ENCODE data around the gene NRL.

GRCh38 chr14:24117179-24117578, 2.4 kb upstream of the NRL start:
- no peak for TF ChIP-seq CTCF (IDR thresholded peaks at IDR 0.05)
- no peak for TF ChIP-seq MAX (CRISPR knock-in tag; IDR thresholded peaks at IDR 0.05)
- no peak for TF ChIP-seq IRF2 (CRISPR knock-in tag; IDR thresholded peaks at IDR 0.05; ENCODE audit: borderline replicate concordance, low read depth)
- no peak for TF ChIP-seq ETV6 (CRISPR knock-in tag; IDR thresholded peaks at IDR 0.05)
- TF ChIP-seq PREB (CRISPR knock-in tag; IDR thresholded peaks at IDR 0.05; ENCODE audit: borderline replicate concordance): no peak
- no peak for TF ChIP-seq AFF4 (CRISPR knock-in tag; IDR thresholded peaks at IDR 0.05; ENCODE audit: borderline replicate concordance)
- no peak for TF ChIP-seq ATF1 (CRISPR knock-in tag; IDR thresholded peaks at IDR 0.05)
